GM21526 (cell line): ENCODE results near the gene SMIM26.
"Not testable (repeated sequence)": the region's sequence is repeated elsewhere in the genome, so short reads cannot be mapped to it uniquely, and the experiment has no call there.

ENCODE experiments used
- ATAC-seq: cut with Tn5 transposase; IDR thresholded peaks from one replicate; pipeline ENCODE4 v1.9.1; 2021; ENCODE audit warnings: moderate library complexity; ENCODE audit not compliant: unreplicated experiment, low FRiP score

SMIM26 gene, protein sequence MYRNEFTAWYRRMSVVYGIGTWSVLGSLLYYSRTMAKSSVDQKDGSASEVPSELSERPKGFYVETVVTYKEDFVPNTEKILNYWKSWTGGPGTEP

GRCh38 chr20:18566892-18567738 lies at the start of gene SMIM26:
Gene SMIM26, plus strand, starts transcription at chr20:18567432. Its CDS starts 47 bp downstream, at chr20:18567479.
- peak; percentile 94 for ATAC-seq

GRCh38 chr20:18522066-18522465 lies 45.2 kb upstream of the SMIM26 start:
- ATAC-seq = not testable (repeated sequence)

DNA sequence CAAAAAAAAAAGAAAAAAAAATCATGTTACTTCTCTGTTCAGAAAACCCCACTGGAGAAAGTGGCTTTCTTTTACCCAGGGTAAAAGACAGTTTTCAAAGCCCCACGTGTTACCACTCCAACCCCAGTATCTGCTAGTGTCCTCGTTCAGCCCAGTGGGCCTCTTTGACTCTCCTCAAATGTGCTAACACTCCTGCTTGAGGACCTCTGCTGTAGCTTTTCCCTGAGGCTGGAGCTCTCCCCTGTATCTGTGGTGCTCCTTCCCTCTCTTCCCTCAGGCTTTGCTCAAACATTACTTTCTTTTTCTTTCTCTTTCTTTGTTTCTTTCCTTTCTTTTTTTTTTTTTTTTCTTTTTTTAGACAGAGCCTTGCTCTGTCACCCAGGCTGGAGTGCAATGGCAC lies 44.2 kb upstream of the SMIM26 start:
- ATAC-seq = no peak

GRCh38 chr20:18524646-18525045 lies 42.6 kb upstream of the SMIM26 start:
- ATAC-seq = no peak

GRCh38 chr20:18526761-18527160 lies 40.5 kb upstream of the SMIM26 start:
- not testable (repeated sequence) for ATAC-seq

DNA sequence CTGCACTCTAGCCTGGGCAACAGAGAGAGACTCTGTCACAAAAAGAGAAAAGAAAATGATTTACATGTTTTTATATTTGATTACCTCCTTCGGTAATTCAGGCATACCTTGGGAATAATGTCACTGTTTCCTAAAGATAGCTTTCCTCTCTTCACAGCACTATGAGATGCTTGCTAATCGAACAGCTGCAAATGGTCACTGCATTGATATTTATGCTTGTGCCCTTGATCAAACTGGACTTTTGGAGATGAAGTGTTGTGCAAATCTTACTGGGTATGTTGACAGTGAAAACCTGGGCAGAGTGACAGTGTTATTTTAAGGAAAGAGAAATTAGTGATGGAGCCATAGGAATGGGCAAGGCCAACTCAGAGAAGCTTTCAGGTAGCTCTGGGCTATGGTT lies 39.9 kb upstream of the SMIM26 start:
- ATAC-seq = no peak

- no peak for ATAC-seq
These were observed 39.4 kb upstream of the SMIM26 start for GRCh38 chr20:18527836-18528235.

GRCh38 chr20:18529041-18529440 lies 38.2 kb upstream of the SMIM26 start:
- ATAC-seq = no peak

- ATAC-seq = no peak
These were observed 34.6 kb upstream of the SMIM26 start for GRCh38 chr20:18532626-18533025.

GRCh38 chr20:18533491-18533890 lies 33.7 kb upstream of the SMIM26 start:
- ATAC-seq = no peak

- ATAC-seq = no peak
These were observed 33.1 kb upstream of the SMIM26 start for GRCh38 chr20:18533978-18534644.

DNA sequence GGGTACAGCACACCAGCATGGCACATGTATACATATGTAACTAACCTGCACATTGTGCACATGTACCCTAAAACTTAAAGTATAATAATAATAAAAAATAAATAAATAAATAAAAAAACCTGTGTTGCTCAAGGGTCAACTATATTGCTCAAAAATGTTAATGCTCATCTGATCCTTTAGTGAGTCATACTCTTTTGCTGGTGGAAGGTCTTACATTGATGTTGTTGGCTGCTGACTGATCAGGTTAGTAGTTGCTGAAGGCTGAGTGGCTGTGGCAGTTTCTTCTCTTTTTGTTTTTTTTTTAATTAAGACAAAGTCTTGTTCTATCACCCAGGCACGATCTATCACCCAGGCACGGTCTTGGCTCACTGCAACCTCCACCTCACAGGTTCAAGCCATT lies 29.6 kb upstream of the SMIM26 start:
- ATAC-seq = no peak

GRCh38 chr20:18541741-18542140 lies 25.5 kb upstream of the SMIM26 start:
- no peak for ATAC-seq

DNA sequence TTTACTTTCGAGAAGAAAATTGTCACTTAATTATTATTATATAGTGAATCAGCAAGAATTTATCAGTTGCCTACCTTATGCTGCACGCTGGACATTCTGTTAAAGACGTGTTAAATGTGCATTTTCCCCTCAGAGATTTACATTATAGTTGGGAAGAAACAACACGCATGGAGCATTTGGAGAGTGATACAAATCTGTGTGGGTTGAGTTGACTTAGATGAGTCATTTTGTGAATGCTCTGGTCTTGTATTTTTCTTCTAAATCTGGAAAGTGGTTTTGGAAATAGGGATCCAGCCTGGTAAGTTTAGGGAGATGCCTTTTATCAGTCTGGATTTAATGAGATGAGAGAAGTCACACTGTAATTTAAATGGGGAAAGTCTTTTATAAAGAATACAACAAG lies 24.0 kb upstream of the SMIM26 start:
- no peak for ATAC-seq

DNA sequence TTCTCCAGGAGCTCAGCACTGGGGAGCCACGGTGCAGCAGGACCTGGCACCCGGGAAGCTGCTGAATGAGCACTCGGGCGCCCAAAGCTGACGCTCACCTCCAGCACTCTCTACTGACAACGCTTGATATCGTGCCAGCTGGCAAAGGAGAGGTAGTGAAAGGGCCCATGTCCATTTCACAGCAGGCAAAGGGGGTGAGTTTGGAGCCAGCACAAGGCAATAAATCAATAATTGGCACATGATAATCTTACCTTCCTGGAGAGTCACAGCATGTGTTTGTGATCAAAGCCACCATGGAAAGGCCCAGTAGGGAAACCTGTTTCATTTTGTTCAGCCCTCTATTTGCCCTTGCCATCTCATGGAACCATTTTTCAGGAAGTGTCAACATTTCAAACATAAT lies 23.3 kb upstream of the SMIM26 start:
- no peak for ATAC-seq

- no peak for ATAC-seq
These were observed 21.7 kb upstream of the SMIM26 start for GRCh38 chr20:18545566-18545965.

DNA sequence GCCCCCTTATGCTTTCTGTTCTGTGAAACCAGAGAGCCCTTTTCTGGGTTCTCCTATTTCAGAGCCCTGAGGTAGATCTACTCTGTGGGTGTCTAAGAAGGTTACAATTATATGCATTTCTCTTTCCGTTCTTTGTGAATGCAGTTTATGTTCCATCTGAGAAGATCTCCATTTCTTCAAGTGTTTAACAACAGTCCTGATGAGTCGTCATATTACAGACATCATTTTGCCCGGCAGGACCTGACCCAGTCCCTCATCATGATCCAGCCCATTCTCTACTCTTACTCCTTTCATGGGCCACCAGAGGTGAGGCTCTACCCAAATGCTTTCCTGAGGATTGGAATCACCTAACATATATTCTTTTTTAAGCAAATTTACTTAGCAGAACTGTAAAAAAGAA lies 18.8 kb upstream of the SMIM26 start:
- no peak for ATAC-seq

GRCh38 chr20:18553746-18554145 lies 13.5 kb upstream of the SMIM26 start:
- no peak for ATAC-seq

- no peak for ATAC-seq
These were observed 483 bp downstream of the SMIM26 start for GRCh38 chr20:18567739-18568091.

- ATAC-seq = no peak
These were observed 3.8 kb downstream of the SMIM26 start for GRCh38 chr20:18571009-18571408.

DNA sequence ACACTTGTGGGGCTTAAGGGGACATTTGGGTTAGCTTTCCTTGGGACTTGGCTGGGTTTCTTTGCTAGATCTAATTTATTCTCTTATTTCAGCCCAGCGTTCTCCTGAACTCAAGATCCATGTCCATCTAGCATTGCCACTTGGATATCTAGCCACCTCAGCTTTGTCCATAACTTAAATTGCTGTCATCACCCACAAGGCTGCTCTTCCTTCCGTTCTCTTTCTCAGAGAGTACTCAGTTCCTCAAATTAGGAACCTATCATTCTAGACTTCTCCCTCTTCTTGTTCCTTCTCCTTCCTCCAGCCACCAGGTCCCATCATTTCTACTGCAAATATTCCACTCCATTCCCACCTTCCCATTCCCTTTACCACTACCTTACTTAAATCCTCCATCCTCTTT lies 4.3 kb downstream of the SMIM26 start:
- ATAC-seq = no peak

DNA sequence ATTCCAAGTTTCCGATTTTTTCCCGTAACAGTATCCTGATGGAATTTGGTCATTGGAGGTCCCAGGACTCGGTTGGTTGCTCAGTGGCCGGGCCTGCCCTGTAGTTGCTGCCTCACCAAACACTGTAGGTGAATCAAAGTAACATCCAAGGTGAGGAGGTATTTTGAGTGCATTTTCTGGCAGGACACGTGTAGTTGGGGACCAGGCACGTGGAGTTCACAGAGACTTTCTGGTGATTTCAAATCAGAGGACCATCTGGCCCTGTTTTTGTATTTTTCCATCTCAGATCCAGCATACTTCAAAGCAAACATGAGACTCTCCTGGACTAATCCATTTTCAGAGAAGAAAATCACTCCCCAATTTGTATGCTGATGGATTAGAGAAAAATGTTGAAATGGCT lies 10.7 kb downstream of the SMIM26 start:
- ATAC-seq = no peak
